Endometrial microvascular endothelial cells (primary cell): ENCODE results near the gene BLTP3A. TPM values are rescaled to one million over a fixed set of nuclear protein-coding genes. Genes with fewer than 3 reads are reported as not detected.
"Not testable (repeated sequence)": the region's sequence is repeated elsewhere in the genome, so short reads cannot be mapped to it uniquely, and the experiment has no call there.

Experiments
- in situ Hi-C: cut with HindIII; loops from 2 replicates; pipeline ENCODE4 v1.10.0; 2017; ENCODE audit warnings: low sequenced_read_pairs, low pct_unique_long_range_greater_than_20kb; ENCODE audit errors: inconsistent ontology term
- total RNA-seq: library from RNA; depleted of rRNA; stranded (reverse); fragments of >200 nt; gene quantifications from one replicate; pipeline ENCODE4 v1.2.3, GENCODE V29; 2015; ENCODE audit errors: inconsistent ontology term

BLTP3A gene
- total RNA-seq, 1 donor from 2014 or later: 7.6 TPM

- in situ Hi-C loops: no loop called here
These were observed 24.9 kb downstream of the BLTP3A start for GRCh38 chr6:34816635-34817301.

GRCh38 chr6:34817446-34817845 lies 25.6 kb downstream of the BLTP3A start:
- in situ Hi-C loops: no loop called here

- in situ Hi-C loops: not testable (repeated sequence)
These were observed 27.1 kb downstream of the BLTP3A start for GRCh38 chr6:34818872-34819570.

- in situ Hi-C loops: no loop called here
These were observed 27.9 kb downstream of the BLTP3A start for GRCh38 chr6:34819571-34820480.

GRCh38 chr6:34829137-34829536 lies 37.3 kb downstream of the BLTP3A start:
- in situ Hi-C loops: no loop called here

- in situ Hi-C loops: no loop called here
These were observed 41.1 kb downstream of the BLTP3A start for GRCh38 chr6:34832942-34833341.

GRCh38 chr6:34834789-34835518 lies 43.1 kb downstream of the BLTP3A start:
- in situ Hi-C loops: no loop called here

GRCh38 chr6:34836008-34836407 lies 44.1 kb downstream of the BLTP3A start:
- in situ Hi-C loops: no loop called here

GRCh38 chr6:34836451-34836850 lies 44.6 kb downstream of the BLTP3A start:
- in situ Hi-C loops: no loop called here

- in situ Hi-C loops: no loop called here
These were observed 45.6 kb downstream of the BLTP3A start for GRCh38 chr6:34837528-34837927.

GRCh38 chr6:34839666-34840352 lies 47.9 kb downstream of the BLTP3A start:
- in situ Hi-C loops: no loop called here

Other genes starting within 250 kb of the BLTP3A start
- not detected for gene SPDEF, start 235.8 kb upstream of the BLTP3A start, total RNA-seq
- 36.1 TPM for gene ILRUN, start 95.3 kb upstream of the BLTP3A start, total RNA-seq
- 152 TPM for gene SNRPC, start 34.6 kb upstream of the BLTP3A start, total RNA-seq
- gene TAF11, start 96.0 kb downstream of the BLTP3A start, total RNA-seq: 37.4 TPM
- gene ANKS1A, start 97.2 kb downstream of the BLTP3A start, total RNA-seq: 12.5 TPM